PC-9 (cell line): Measurements from ENCODE around the gene COL4A2. TPM values are rescaled to one million over a fixed set of nuclear protein-coding genes. Genes with fewer than 3 reads are reported as not detected.
A peak's percentile ranks its signal among the peaks of the same experiment; 100 is the strongest.
"Not testable (repeated sequence)": the region's sequence is repeated elsewhere in the genome, so short reads cannot be mapped to it uniquely, and the experiment has no call there.

ENCODE experiments used
- BruUV-seq: library from RNA; stranded (reverse); fragments of 400-500 nt; replicated peaks from 2 replicates; lab custom pipeline; 2021; lab: Mats Ljungman, UMichigan
- CTCF ChIA-PET: fragments of 300-600 bp; sonication (Branson Sonifier 250); formaldehyde crosslinking; loops from one replicate; lab custom pipeline; 2022; ENCODE audit warnings: antibody characterized with exemption; lab: Charles Lee
- POLR2A ChIA-PET: fragments of 300-600 bp; sonication (Branson Sonifier 250); formaldehyde crosslinking; loops from one replicate; lab custom pipeline; 2022; ENCODE audit warnings: antibody characterized with exemption; ENCODE audit not compliant: unreplicated experiment; lab: Charles Lee
- DNase-seq, 2 experiments: peaks; one replicate each; pipeline versions ENCODE4 v3.0.0 to v3.0.0-alpha.2; 2015 to 2022; ENCODE audit warnings: mixed read lengths in 1 of 2
- H2AFZ ChIP-seq: fragments of 200-600 bp; sonication (generic); 2 replicates; pipeline ENCODE4 v1.8.1; 2017; ENCODE audit warnings: antibody characterized with exemption
- H3F3A ChIP-seq: fragments of 200-600 bp; sonication (generic); 2 replicates; pipeline ENCODE4 v1.8.1; 2017; ENCODE audit warnings: antibody characterized with exemption, mild to moderate bottlenecking, low read depth; ENCODE audit not compliant: insufficient read depth
- H3K27ac ChIP-seq: fragments of 200-600 bp; sonication (generic); 2 replicates; pipeline ENCODE4 v1.6.1; 2016; ENCODE audit warnings: mixed run types
- H3K27me3 ChIP-seq: fragments of 200-600 bp; sonication (generic); 2 replicates; pipeline ENCODE4 v1.6.1; 2016; ENCODE audit warnings: low read depth, mixed run types; ENCODE audit not compliant: insufficient read depth
- H3K36me3 ChIP-seq: fragments of 200-600 bp; sonication (generic); 2 replicates; pipeline ENCODE4 v1.6.1; 2016; ENCODE audit warnings: low read depth, mixed run types
- H3K4me1 ChIP-seq: fragments of 200-600 bp; sonication (generic); replicated peaks from 2 replicates; pipeline ENCODE4 v1.6.1; 2016; ENCODE audit warnings: mixed run types; ENCODE audit not compliant: insufficient read depth
- H3K4me2 ChIP-seq: fragments of 200-600 bp; sonication (generic); 2 replicates; pipeline ENCODE4 v1.6.1; 2017; ENCODE audit warnings: mixed run types
- H3K4me3 ChIP-seq: fragments of 200-600 bp; sonication (generic); 2 replicates; pipeline ENCODE4 v1.6.1; 2016; ENCODE audit warnings: mixed run types
- H3K79me2 ChIP-seq: fragments of 200-600 bp; sonication (generic); 2 replicates; pipeline ENCODE4 v1.6.1; 2017; ENCODE audit warnings: low read depth, mixed run types
- H3K9me2 ChIP-seq: fragments of 200-600 bp; sonication (generic); 2 replicates; pipeline ENCODE4 v1.8.1; 2017; ENCODE audit warnings: mild to moderate bottlenecking; ENCODE audit not compliant: insufficient read depth
- H3K9me3 ChIP-seq: fragments of 200-600 bp; sonication (generic); 2 replicates; pipeline ENCODE4 v1.8.1; 2016; ENCODE audit warnings: low read depth; ENCODE audit not compliant: insufficient read depth
- H4K20me1 ChIP-seq: fragments of 200-600 bp; sonication (generic); 2 replicates; pipeline ENCODE4 v1.8.1; 2017; ENCODE audit not compliant: insufficient read depth
- CTCF ChIP-seq: fragments of 200-600 bp; sonication (generic); conservative IDR thresholded peaks from 2 replicates; pipeline ENCODE4 v1.6.1; 2017; ENCODE audit warnings: mixed run types, antibody characterized with exemption, mild to moderate bottlenecking, moderate library complexity
- EZH2 ChIP-seq: fragments of 200-600 bp; sonication (generic); IDR thresholded peaks from 2 replicates; pipeline ENCODE4 v1.8.0; 2017; ENCODE audit warnings: antibody characterized with exemption, low read depth
- intact Hi-C: fragments of 100-400 bp; cut with micrococcal nuclease; formaldehyde crosslinking; loops from one replicate; pipeline ENCODE4 v1.10.0; 2022; ENCODE audit not compliant: unreplicated experiment
- total RNA-seq: library from RNA; stranded (reverse); gene quantifications from 2 replicates; pipeline ENCODE4 v1.2.3, GENCODE V29; 2021

Gene COL4A2
- total RNA-seq, 1 experiment from 2014 or later = 1.2 TPM

DNA sequence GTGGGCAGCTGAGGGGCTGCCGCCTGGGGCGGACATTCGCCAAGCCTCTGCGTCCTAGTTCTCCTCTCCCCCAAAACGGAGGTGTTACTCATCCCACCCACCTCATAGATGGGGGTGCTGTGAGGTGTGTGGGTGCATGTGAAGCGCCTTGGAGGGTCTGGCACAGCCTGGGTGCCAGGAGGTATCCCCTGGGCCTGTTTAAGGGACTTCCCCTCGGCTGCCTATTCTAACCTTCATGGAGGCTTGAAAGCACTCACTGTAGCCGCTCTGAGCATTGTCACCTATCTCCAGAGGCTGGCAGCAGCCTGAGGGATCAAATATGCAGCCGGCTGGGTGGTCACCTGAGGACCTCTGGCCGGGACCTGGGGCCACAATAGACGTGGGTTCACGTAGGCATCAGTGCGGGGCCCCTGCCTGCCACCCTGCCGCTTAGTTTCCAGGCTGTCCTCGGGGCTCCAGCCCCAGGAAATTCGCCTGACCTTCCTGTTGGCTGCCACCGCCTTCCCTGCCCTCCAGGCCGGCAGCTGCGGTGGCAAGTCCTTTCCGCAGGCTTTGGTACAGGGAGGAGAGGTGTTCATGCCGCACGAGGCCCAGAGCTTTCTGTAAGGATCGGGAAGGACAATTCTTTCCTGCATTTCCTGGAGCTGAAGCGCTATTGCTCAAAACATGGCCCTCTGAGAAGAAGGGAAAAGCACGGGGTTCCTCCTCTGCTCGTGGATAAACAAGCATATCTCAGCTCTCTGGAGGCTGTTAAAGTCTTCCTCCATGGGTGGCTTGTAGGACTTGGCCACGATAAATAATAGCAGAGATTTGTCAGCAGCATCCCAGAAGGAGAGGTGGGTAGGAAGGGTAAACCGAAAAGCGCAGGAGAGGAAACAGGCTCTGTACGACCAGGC is 4.6 kb downstream of the COL4A2 start:
- intact Hi-C loops = no loop called here
- BruUV-seq = no TSS peak
- Histone ChIP-seq H3K4me1 (peaks cover 14% of the 10 kb centered on the region), H3K79me2 (no peaks in the 10 kb centered on the region), H3K4me2 (no peak overlapping the region; the same call in 1 of the 2 replicates), H4K20me1 (no peaks in the 10 kb centered on the region), H3K4me3 (no peak overlapping the region), H2AFZ (0 out of 2 replicates have a peak overlapping the region, but pooled peaks have one; percentile 22), H3K9me2 (no peaks in the 10 kb centered on the region), H3K27ac (peak overlapping the region; percentile 34), H3K27me3 (no peaks in the 10 kb centered on the region), H3K36me3 (no peaks in the 10 kb centered on the region), H3K9me3 (no peaks in the 10 kb centered on the region), H3F3A (peaks cover 14% of the 10 kb centered on the region)
- peak in 1 of 2 experiments; percentile 5 for DNase-seq
- CTCF ChIA-PET = interaction anchor here (0.7 kb wide), 1 partner anchor 19 kb away, joined by 7 read pairs; no protein-coding TSS in a partner anchor
- TF ChIP-seq EZH2 (no peak), CTCF (no peak)
- POLR2A ChIA-PET = no interaction called here

DNA sequence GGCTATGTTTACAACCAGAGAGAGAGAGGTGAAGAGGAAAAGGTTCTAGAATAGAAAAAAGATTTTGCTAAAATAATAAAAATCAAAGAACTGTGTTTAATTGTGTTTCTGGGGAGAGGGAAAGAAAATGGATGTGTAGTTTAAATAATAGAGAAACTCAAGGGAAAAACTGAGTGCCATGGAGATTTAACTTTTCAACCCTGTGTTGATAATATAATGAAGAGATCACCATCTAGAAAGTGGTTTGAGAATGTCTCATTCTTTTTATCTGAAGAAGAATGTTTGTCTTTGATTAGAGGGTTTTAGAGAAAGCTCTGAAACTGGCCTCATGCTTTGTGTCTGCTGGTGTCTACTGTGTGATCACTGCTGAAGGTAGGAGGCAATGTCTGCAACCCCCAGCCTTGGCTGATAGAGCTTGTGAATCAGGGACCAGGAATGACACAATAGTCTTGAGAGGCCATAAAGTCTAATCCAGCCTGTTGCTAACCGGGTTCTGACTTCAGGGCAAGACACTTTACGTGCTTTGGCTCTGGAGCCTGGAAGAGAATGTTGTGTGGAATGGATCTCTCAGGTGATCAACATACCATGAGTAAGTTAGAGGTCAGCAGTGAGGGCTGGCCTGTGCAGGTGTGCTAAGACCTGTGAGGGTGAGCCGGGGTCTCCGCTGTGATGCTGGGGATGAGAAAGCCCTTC is 5.4 kb downstream of the COL4A2 start:
- H3K4me3 ChIP-seq = no peak overlapping the region
- peak overlapping the region; percentile 34 for H3K27ac ChIP-seq
- intact Hi-C loops = no loop called here
- peak overlapping the region; percentile 29 for H3K4me2 ChIP-seq
- no peaks in the 10 kb centered on the region for H4K20me1 ChIP-seq
- H3K4me1 ChIP-seq = peaks cover 14% of the 10 kb centered on the region
- peak; percentile 23 to 85 for DNase-seq
- no peaks in the 10 kb centered on the region for H3K36me3 ChIP-seq
- H3K9me3 ChIP-seq = no peaks in the 10 kb centered on the region
- H3K79me2 ChIP-seq = no peaks in the 10 kb centered on the region
- H2AFZ ChIP-seq = 0 out of 2 replicates have a peak overlapping the region, but pooled peaks have one; percentile 22
- ChIA-PET POLR2A (no interaction called here), CTCF (interaction anchor here (0.7 kb wide), 1 partner anchor 18 kb away, joined by 7 read pairs; no protein-coding TSS in a partner anchor)
- no TSS peak for BruUV-seq
- TF ChIP-seq CTCF = no peak
- TF ChIP-seq EZH2 = no peak
- peaks cover 14% of the 10 kb centered on the region for H3F3A ChIP-seq
- H3K9me2 ChIP-seq = no peaks in the 10 kb centered on the region
- no peaks in the 10 kb centered on the region for H3K27me3 ChIP-seq

GRCh38 chr13:110313261-110313660 is 6.2 kb downstream of the COL4A2 start:
- intact Hi-C loops, H3K9me2 ChIP-seq, H3K4me3 ChIP-seq, H3K9me3 ChIP-seq, H4K20me1 ChIP-seq, H3K4me2 ChIP-seq, H2AFZ ChIP-seq, H3K79me2 ChIP-seq, H3K36me3 ChIP-seq, BruUV-seq, DNase-seq, POLR2A ChIA-PET, H3K27me3 ChIP-seq, H3K27ac ChIP-seq: not testable (repeated sequence)
- CTCF ChIA-PET = interaction anchor here (0.9 kb wide), 1 partner anchor 130 kb away, joined by 3 read pairs; no protein-coding TSS in a partner anchor
- H3F3A ChIP-seq = peaks cover 19% of the 10 kb centered on the region
- H3K4me1 ChIP-seq = peaks cover 21% of the 10 kb centered on the region

- H3K79me2 ChIP-seq, H3K27me3 ChIP-seq, H3K9me3 ChIP-seq, H4K20me1 ChIP-seq, H2AFZ ChIP-seq, POLR2A ChIA-PET, H3K9me2 ChIP-seq, H3K27ac ChIP-seq, intact Hi-C loops, H3K4me3 ChIP-seq, BruUV-seq, H3K4me2 ChIP-seq, DNase-seq, H3K36me3 ChIP-seq: not testable (repeated sequence)
- CTCF ChIA-PET = interaction anchor here (0.9 kb wide), 1 partner anchor 130 kb away, joined by 3 read pairs; no protein-coding TSS in a partner anchor
- Histone ChIP-seq H3K4me1 (peaks cover 26% of the 10 kb centered on the region), H3F3A (peaks cover 23% of the 10 kb centered on the region)
Measured at GRCh38 chr13:110313733-110314132, 6.6 kb downstream of the COL4A2 start.
